HepG2 (cell line): ENCODE data around the gene CMIP. TPM values are rescaled to one million over a fixed set of nuclear protein-coding genes. Genes with fewer than 3 reads are reported as not detected.

ENCODE experiments used
- CC2D1A ChIP-seq: sonication (generic); formaldehyde crosslinking; IDR thresholded peaks from 2 replicates; pipeline ENCODE4 v1.8.1; 2023; ENCODE audit warnings: mild to moderate bottlenecking, missing genetic modification reagents
- CEBPB ChIP-seq: IDR thresholded peaks from 2 replicates; pipeline ENCODE4 v1.6.1; 2011; ENCODE audit warnings: low read depth, low read length, improper control_type of control experiment, borderline replicate concordance
- FOXA1 ChIP-seq, 2 experiments: fragments of 450-650 bp in 1 of 2; sonication (generic) in 1 of 2; formaldehyde crosslinking in 1 of 2; IDR thresholded peaks; 2 replicates each; pipeline versions ENCODE4 v1.4.0 to v1.6.1; 2016 to 2020; ENCODE audit warnings: missing genetic modification reagents in 1 of 2
- HNRNPL ChIP-seq: fragments of 200-400 bp; formaldehyde crosslinking; IDR thresholded peaks from 2 replicates; pipeline ENCODE4 v1.6.1; 2017; ENCODE audit warnings: mild to moderate bottlenecking, low read depth, low read length
- IRX3 ChIP-seq: sonication (generic); formaldehyde crosslinking; IDR thresholded peaks from 2 replicates; pipeline ENCODE4 v1.8.1; 2023; ENCODE audit warnings: mild to moderate bottlenecking, low read depth, missing genetic modification reagents, borderline replicate concordance
- MYC ChIP-seq: sonication (generic); formaldehyde crosslinking; IDR thresholded peaks from 2 replicates; pipeline ENCODE4 v1.9.0; 2021; ENCODE audit warnings: missing genetic modification reagents, borderline replicate concordance
- NFAT5 ChIP-seq: sonication (generic); formaldehyde crosslinking; IDR thresholded peaks from 2 replicates; pipeline ENCODE4 v1.4.0; 2020; ENCODE audit warnings: missing genetic modification reagents
- NFYB ChIP-seq: sonication (generic); formaldehyde crosslinking; IDR thresholded peaks from 2 replicates; pipeline ENCODE4 v1.4.0; 2020; ENCODE audit warnings: missing genetic modification reagents
- PLRG1 ChIP-seq: fragments of 450-650 bp; conservative IDR thresholded peaks from 2 replicates; pipeline ENCODE4 v1.6.1; 2016
- RCOR2 ChIP-seq: IDR thresholded peaks from 2 replicates; pipeline ENCODE4 v1.6.1; 2016; ENCODE audit warnings: missing biosample characterization, missing genetic modification reagents
- SIN3B ChIP-seq: fragments of 150-350 bp; IDR thresholded peaks from 2 replicates; pipeline ENCODE4 v1.6.1; 2014; ENCODE audit warnings: low read length
- ZBTB7B ChIP-seq: sonication (generic); formaldehyde crosslinking; IDR thresholded peaks from 2 replicates; pipeline ENCODE4 v1.4.0; 2020; ENCODE audit warnings: missing genetic modification reagents
- ZMYM3 ChIP-seq: sonication (generic); formaldehyde crosslinking; IDR thresholded peaks from 2 replicates; pipeline ENCODE4 v1.5.1; 2020; ENCODE audit warnings: mild to moderate bottlenecking, missing genetic modification reagents
- ZNF407 ChIP-seq: sonication (generic); formaldehyde crosslinking; IDR thresholded peaks from one replicate; pipeline ENCODE4 v1.5.1; 2020; ENCODE audit warnings: mild to moderate bottlenecking, missing genetic modification reagents; ENCODE audit errors: not compliant biosample characterization
- ZNF605 ChIP-seq: sonication (generic); formaldehyde crosslinking; IDR thresholded peaks from 2 replicates; pipeline ENCODE4 v1.8.0; 2022; ENCODE audit warnings: mild to moderate bottlenecking, missing genetic modification reagents
- polyA plus RNA-seq, 8 experiments: library from polyadenylated mRNA; depleted of rRNA in 3 of 8; stranded (reverse) in 7 of 8; unstranded in 1 of 8; fragments of >200 nt; fragmentation: Illumina TruSeq in 4 of 8; extraction: Trizol in 4 of 8; gene quantifications; 2 replicates each; pipeline versions ENCODE4 v1.2.1 to v1.2.3, GENCODE V29; 2011 to 2016; ENCODE audit warnings: low read depth in 4 of 8, missing spikeins in 1 of 8, mixed read lengths in 1 of 8; ENCODE audit not compliant: insufficient read depth in 1 of 8
- total RNA-seq, 5 experiments: library from RNA; depleted of rRNA; stranded (reverse); fragments of >200 nt; fragmentation: Illumina TruSeq; extraction: Trizol; gene quantifications; 2 replicates each; pipeline ENCODE4 v1.2.3, GENCODE V29; 2016; ENCODE audit warnings: low read depth in 1 of 5
- TF ChIP-seq, protein P1 (sequence below): sonication (generic); formaldehyde crosslinking; IDR thresholded peaks from 2 replicates; pipeline ENCODE4 v1.8.0; 2022; ENCODE audit warnings: missing genetic modification reagents, mild to moderate bottlenecking, borderline replicate concordance

The CMIP gene
- total and polyA plus RNA-seq, 2 of the 13 experiments (the other 11 are each of a cell fraction or from before 2014, with no cell fraction given), result 10.9 to 18.1 TPM

DNA sequence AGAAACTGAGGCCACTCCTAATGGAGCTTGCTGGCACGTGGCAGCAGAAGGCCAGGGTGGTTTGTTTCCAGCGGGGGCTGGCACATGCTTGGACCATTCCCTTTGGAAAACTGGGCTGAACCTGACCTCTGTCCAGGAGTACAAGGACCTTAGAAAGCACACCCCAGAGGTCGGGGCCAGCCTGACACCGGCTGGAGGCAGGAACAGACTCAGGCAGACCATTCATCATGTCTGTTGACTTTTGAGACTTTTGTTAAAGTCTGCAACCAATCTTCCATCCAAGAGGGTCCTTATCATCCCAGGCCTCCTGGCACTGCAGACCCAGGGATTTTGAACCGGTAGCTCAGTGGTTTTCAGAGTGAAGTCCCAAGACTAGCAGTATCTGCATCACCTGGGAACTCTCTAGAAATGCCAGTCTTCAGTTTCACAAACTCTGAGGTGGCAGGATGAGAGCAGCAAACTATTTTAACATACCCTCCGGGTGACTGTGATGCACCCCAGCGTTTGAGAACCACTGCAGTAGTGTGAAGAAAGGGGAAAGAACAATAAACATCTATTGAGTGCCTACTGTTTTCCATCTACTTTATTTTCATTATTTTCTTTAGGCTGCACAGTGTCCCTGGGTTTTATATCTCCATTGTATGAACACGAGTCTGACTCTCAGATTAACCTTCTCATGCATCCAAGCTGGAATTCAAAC lies 189.2 kb downstream of the CMIP start (continued):
- TF ChIP-seq NFAT5 (CRISPR knock-in tag) (0 out of 2 replicates have a peak, but pooled peaks have one; percentile 45), NFYB (CRISPR knock-in tag) (no peak), ZMYM3 (no peak), IRX3 (no peak), CC2D1A (CRISPR knock-in tag) (no peak), SIN3B (no peak), MYC (CRISPR knock-in tag) (peak; percentile 64; the same call in 1 of the 2 replicates), CEBPB (no peak), ZNF605 (CRISPR knock-in tag) (no peak), ZNF407 (CRISPR knock-in tag) (no peak), HNRNPL (no peak), PLRG1 (no peak), RCOR2 (no peak), ZBTB7B (CRISPR knock-in tag) (no peak), FOXA1 (IDR thresholded peaks at IDR 0.05) (no peak), FOXA1 (CRISPR knock-in tag; IDR thresholded peaks at IDR 0.05) (no peak)
- TF ChIP-seq, protein P1, sequence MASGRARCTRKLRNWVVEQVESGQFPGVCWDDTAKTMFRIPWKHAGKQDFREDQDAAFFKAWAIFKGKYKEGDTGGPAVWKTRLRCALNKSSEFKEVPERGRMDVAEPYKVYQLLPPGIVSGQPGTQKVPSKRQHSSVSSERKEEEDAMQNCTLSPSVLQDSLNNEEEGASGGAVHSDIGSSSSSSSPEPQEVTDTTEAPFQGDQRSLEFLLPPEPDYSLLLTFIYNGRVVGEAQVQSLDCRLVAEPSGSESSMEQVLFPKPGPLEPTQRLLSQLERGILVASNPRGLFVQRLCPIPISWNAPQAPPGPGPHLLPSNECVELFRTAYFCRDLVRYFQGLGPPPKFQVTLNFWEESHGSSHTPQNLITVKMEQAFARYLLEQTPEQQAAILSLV (CRISPR knock-in tag), result no peak
